GM18505 (cell line): ENCODE data around the gene NEK11.

Source experiments
- ATAC-seq: cut with Tn5 transposase; IDR thresholded peaks from one replicate; pipeline ENCODE4 v1.9.1; 2021; ENCODE audit not compliant: unreplicated experiment
- POLR2A ChIP-seq: IDR thresholded peaks from 4 replicates; pipeline ENCODE4 v1.6.1; 2011; ENCODE audit warnings: borderline replicate concordance; ENCODE audit not compliant: insufficient read depth, insufficient read length; ENCODE audit errors: extremely low read depth

The NEK11 gene

GRCh38 chr3:131192701-131193100, 166.0 kb downstream of the NEK11 start:
- ATAC-seq = no peak
- TF ChIP-seq POLR2A = no peak

GRCh38 chr3:131193641-131194238, 167.1 kb downstream of the NEK11 start:
- no peak for ATAC-seq
- no peak for TF ChIP-seq POLR2A

GRCh38 chr3:131194816-131195215, 168.1 kb downstream of the NEK11 start:
- TF ChIP-seq POLR2A = no peak

GRCh38 chr3:131200636-131201199, 174.0 kb downstream of the NEK11 start:
- ATAC-seq = no peak
- no peak for TF ChIP-seq POLR2A

More at GRCh38 chr3:131194816-131195215, 168.1 kb downstream of the NEK11 start:
- ATAC-seq = no peak

GRCh38 chr3:131216330-131216729, 189.7 kb downstream of the NEK11 start:
- no peak for ATAC-seq
- TF ChIP-seq POLR2A = no peak

- TF ChIP-seq POLR2A = no peak
- no peak for ATAC-seq
These were observed 190.1 kb downstream of the NEK11 start for GRCh38 chr3:131216801-131217200.

- no peak for TF ChIP-seq POLR2A
- ATAC-seq = no peak
These were observed 190.6 kb downstream of the NEK11 start for GRCh38 chr3:131217296-131217741.

GRCh38 chr3:131218196-131218595, 191.5 kb downstream of the NEK11 start:
- ATAC-seq = no peak
- TF ChIP-seq POLR2A = no peak

GRCh38 chr3:131221731-131222130, 195.1 kb downstream of the NEK11 start:
- no peak for TF ChIP-seq POLR2A
- no peak for ATAC-seq

GRCh38 chr3:131222599-131222998, 195.9 kb downstream of the NEK11 start:
- no peak for ATAC-seq
- TF ChIP-seq POLR2A = no peak

GRCh38 chr3:131223373-131224289, 197.0 kb downstream of the NEK11 start:
- no peak for ATAC-seq
- TF ChIP-seq POLR2A = no peak

- no peak for TF ChIP-seq POLR2A
- ATAC-seq = no peak
These were observed 198.3 kb downstream of the NEK11 start for GRCh38 chr3:131224886-131225550.

- no peak for TF ChIP-seq POLR2A
- ATAC-seq = no peak
These were observed 201.8 kb downstream of the NEK11 start for GRCh38 chr3:131228522-131228921.

GRCh38 chr3:131231710-131232389, 205.2 kb downstream of the NEK11 start:
- no peak for TF ChIP-seq POLR2A
- ATAC-seq = no peak
